ENCODE results near the gene TNFRSF12A. TPM values are rescaled to one million over a fixed set of nuclear protein-coding genes. Genes with fewer than 3 reads are reported as not detected.

The TNFRSF12A gene
- total RNA-seq, 4 donors from 2014 or later: 2.3 to 59.6 (median 30.5) TPM

- WGBS: 28% methylated on average over 13 of the region's 17 CpGs
- no peak for DNase-seq (ENCODE audit: low spot score in 2 of 2)
- H3K4me1 ChIP-seq: peaks cover 35% of the 10 kb centered on the region
- no peaks in the 10 kb centered on the region for H3K36me3 ChIP-seq
- TF ChIP-seq POLR2A (IDR thresholded peaks at IDR 0.05) (no peak), CTCF (IDR thresholded peaks at IDR 0.05) (no peak), EP300 (IDR thresholded peaks at IDR 0.05) (no peak), POLR2AphosphoS5 (IDR thresholded peaks at IDR 0.05) (no peak)
- no peaks in the 10 kb centered on the region for H3K9me3 ChIP-seq
- H3K27ac ChIP-seq: no peak overlapping the region
- peaks cover 81% of the 10 kb centered on the region for H3K27me3 ChIP-seq
- H3K4me3 ChIP-seq: no peak overlapping the region
These were observed 12.0 kb upstream of the TNFRSF12A start for GRCh38 chr16:3007957-3008689.

- Histone ChIP-seq H3K27ac (no peak overlapping the region), H3K27me3 (peaks cover 83% of the 10 kb centered on the region), H3K36me3 (no peaks in the 10 kb centered on the region), H3K9me3 (no peaks in the 10 kb centered on the region), H3K4me3 (no peak overlapping the region), H3K4me1 (peaks cover 33% of the 10 kb centered on the region)
- DNase-seq (ENCODE audit: low spot score in 2 of 2): no peak
- TF ChIP-seq EP300 (IDR thresholded peaks at IDR 0.05) (no peak), CTCF (IDR thresholded peaks at IDR 0.05) (no peak), POLR2A (IDR thresholded peaks at IDR 0.05) (no peak), POLR2AphosphoS5 (IDR thresholded peaks at IDR 0.05) (no peak)
- 68% methylated on average over 4 of the region's 4 CpGs for WGBS
These were observed 11.5 kb upstream of the TNFRSF12A start for GRCh38 chr16:3008690-3009037.

GRCh38 chr16:3009568-3010390, 10.4 kb upstream of the TNFRSF12A start:
- H3K4me1 ChIP-seq: peaks cover 29% of the 10 kb centered on the region
- DNase-seq (ENCODE audit: low spot score in 2 of 2): no peak
- H3K27me3 ChIP-seq: peaks cover 89% of the 10 kb centered on the region
- H3K4me3 ChIP-seq: no peak overlapping the region
- H3K27ac ChIP-seq: no peak overlapping the region
- H3K9me3 ChIP-seq: no peaks in the 10 kb centered on the region
- WGBS: 54% methylated on average over 19 of the region's 21 CpGs
- no peak for TF ChIP-seq POLR2A (IDR thresholded peaks at IDR 0.05)
- no peak for TF ChIP-seq EP300 (IDR thresholded peaks at IDR 0.05)
- TF ChIP-seq CTCF (IDR thresholded peaks at IDR 0.05): no peak
- no peak for TF ChIP-seq POLR2AphosphoS5 (IDR thresholded peaks at IDR 0.05)
- H3K36me3 ChIP-seq: no peaks in the 10 kb centered on the region

GRCh38 chr16:3010510-3010909, 9.7 kb upstream of the TNFRSF12A start:
- TF ChIP-seq POLR2A (IDR thresholded peaks at IDR 0.05) (no peak), POLR2AphosphoS5 (IDR thresholded peaks at IDR 0.05) (no peak)
- Histone ChIP-seq H3K27me3 (peaks cover 87% of the 10 kb centered on the region), H3K36me3 (no peaks in the 10 kb centered on the region), H3K27ac (no peak overlapping the region), H3K4me3 (no peak overlapping the region), H3K9me3 (no peaks in the 10 kb centered on the region), H3K4me1 (peaks cover 25% of the 10 kb centered on the region)
- no peak for DNase-seq (ENCODE audit: low spot score in 2 of 2)
- WGBS: 97% methylated on average over 6 of the region's 8 CpGs

GRCh38 chr16:3012246-3012645, 7.9 kb upstream of the TNFRSF12A start:
- Histone ChIP-seq H3K4me1 (peaks cover 21% of the 10 kb centered on the region), H3K36me3 (no peaks in the 10 kb centered on the region), H3K4me3 (no peak overlapping the region), H3K9me3 (no peaks in the 10 kb centered on the region), H3K27me3 (peaks cover 71% of the 10 kb centered on the region), H3K27ac (no peak overlapping the region)
- TF ChIP-seq CTCF (IDR thresholded peaks at IDR 0.05): no peak
- no peak for TF ChIP-seq EP300 (IDR thresholded peaks at IDR 0.05)
- TF ChIP-seq POLR2A (IDR thresholded peaks at IDR 0.05): no peak
- TF ChIP-seq POLR2AphosphoS5 (IDR thresholded peaks at IDR 0.05): no peak
- WGBS: 19% methylated on average over 13 of the region's 19 CpGs
- DNase-seq (ENCODE audit: low spot score in 2 of 2): no peak
